PFSK-1 (cell line): ENCODE results near the gene MYO10.

ENCODE experiments used
- FOXP2 ChIP-seq: optimal IDR thresholded peaks from 2 replicates; pipeline ENCODE3; 2011; ENCODE audit warnings: borderline replicate concordance, control low read depth, inconsistent platforms; ENCODE audit not compliant: insufficient read depth; ENCODE audit errors: extremely low read length, extremely low read depth
- POLR2AphosphoS5 ChIP-seq: IDR thresholded peaks from 2 replicates; pipeline ENCODE4 v1.6.1; 2012; ENCODE audit warnings: low read depth, mild to moderate bottlenecking, control low read depth, low read length, moderate library complexity
- SIN3A ChIP-seq: IDR thresholded peaks from 2 replicates; pipeline ENCODE4 v1.6.1; 2012; ENCODE audit warnings: mild to moderate bottlenecking, low read length, moderate library complexity, borderline replicate concordance; ENCODE audit not compliant: insufficient read depth
- TAF1 ChIP-seq: IDR thresholded peaks from 2 replicates; pipeline ENCODE4 v1.6.1; 2012; ENCODE audit warnings: low read length, control low read depth, borderline replicate concordance; ENCODE audit not compliant: insufficient read depth
- TF ChIP-seq, protein P1 (sequence below), 2 experiments: IDR thresholded peaks; 2 replicates each; pipeline versions ENCODE4 v1.6.1 to v1.8.0; 2011 to 2012; ENCODE audit warnings: low read depth in 2 of 2, low read length in 2 of 2, control low read depth in 1 of 2, inconsistent platforms in 1 of 2, mild to moderate bottlenecking in 1 of 2, moderate library complexity in 1 of 2; ENCODE audit not compliant: insufficient read depth in 1 of 2

Gene MYO10

DNA sequence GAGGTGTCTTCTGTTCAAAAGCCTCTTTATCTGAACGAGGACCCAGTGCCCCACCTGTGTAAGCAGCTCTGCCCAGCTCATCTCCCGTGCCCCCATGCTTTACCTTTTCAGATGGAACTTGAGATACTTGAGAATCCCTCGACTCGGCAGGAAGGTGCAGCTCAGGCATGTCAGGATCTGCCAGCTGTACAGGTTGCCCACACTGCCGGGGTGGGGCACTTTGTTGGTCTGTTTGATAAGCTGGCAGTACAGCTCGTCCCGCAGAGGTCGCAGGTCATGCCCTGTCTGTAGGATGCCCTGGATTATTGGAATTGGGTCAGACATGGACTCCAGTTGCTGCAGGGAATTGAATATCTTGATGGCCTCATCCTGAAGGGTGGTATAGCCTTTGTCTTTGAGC is 261.3 kb downstream of the MYO10 start:
- TF ChIP-seq FOXP2 (no peak), POLR2AphosphoS5 (no peak), TAF1 (no peak), SIN3A (no peak)
- TF ChIP-seq, protein P1, sequence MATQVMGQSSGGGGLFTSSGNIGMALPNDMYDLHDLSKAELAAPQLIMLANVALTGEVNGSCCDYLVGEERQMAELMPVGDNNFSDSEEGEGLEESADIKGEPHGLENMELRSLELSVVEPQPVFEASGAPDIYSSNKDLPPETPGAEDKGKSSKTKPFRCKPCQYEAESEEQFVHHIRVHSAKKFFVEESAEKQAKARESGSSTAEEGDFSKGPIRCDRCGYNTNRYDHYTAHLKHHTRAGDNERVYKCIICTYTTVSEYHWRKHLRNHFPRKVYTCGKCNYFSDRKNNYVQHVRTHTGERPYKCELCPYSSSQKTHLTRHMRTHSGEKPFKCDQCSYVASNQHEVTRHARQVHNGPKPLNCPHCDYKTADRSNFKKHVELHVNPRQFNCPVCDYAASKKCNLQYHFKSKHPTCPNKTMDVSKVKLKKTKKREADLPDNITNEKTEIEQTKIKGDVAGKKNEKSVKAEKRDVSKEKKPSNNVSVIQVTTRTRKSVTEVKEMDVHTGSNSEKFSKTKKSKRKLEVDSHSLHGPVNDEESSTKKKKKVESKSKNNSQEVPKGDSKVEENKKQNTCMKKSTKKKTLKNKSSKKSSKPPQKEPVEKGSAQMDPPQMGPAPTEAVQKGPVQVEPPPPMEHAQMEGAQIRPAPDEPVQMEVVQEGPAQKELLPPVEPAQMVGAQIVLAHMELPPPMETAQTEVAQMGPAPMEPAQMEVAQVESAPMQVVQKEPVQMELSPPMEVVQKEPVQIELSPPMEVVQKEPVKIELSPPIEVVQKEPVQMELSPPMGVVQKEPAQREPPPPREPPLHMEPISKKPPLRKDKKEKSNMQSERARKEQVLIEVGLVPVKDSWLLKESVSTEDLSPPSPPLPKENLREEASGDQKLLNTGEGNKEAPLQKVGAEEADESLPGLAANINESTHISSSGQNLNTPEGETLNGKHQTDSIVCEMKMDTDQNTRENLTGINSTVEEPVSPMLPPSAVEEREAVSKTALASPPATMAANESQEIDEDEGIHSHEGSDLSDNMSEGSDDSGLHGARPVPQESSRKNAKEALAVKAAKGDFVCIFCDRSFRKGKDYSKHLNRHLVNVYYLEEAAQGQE (IDR thresholded peaks at IDR 0.05; ENCODE audit: insufficient read depth in 1 of 2, low read depth in 2 of 2, low read length in 2 of 2): no peak

DNA sequence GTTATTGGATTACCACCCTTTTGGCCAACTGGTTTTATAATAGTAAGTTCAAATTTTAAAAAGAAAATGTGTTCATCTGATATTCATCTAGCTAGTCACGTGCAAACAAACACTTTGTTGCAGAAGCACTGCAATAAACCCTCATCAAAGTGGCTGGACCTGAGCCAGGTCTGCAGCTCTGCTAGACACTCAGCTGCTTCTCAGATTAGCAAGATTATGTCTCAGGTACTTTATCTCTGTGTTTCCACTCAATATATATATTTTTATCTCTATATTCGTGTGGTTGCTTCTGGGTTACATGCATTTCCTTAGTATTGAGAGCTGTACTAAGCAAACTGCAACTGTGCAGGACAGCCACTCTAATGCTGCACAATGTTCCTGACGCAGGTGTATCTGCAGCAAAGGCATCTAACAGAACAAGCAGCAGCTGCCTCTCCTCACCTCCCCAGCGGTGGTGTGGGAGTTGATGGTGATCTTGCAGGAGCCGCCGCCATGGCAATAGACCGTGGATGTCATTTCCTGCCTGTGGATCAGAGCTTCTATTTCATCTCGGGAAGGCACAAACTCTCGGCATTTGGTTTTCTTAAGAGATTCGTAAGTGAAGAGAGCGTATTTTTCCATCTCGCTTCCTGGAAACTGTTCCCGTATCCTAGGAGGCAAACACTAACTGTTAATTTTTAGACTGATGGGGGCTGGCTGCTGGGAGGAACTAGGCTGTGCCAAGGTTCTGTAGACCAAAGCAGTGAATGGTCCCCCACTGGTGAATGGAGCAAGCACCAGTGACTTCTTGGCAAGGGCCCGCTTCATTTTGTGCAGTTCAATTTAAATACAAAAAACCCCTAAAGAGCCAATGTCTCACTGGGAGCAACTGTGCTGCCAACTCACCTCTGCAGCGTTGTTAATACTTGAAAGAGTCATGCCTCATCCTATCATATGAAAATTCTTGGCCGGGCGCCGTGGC is 262.6 kb downstream of the MYO10 start:
- TF ChIP-seq POLR2AphosphoS5 (no peak), SIN3A (no peak), TAF1 (no peak), FOXP2 (no peak)
- TF ChIP-seq, protein P1 (IDR thresholded peaks at IDR 0.05; ENCODE audit: insufficient read depth in 1 of 2, low read depth in 2 of 2, low read length in 2 of 2): no peak

DNA sequence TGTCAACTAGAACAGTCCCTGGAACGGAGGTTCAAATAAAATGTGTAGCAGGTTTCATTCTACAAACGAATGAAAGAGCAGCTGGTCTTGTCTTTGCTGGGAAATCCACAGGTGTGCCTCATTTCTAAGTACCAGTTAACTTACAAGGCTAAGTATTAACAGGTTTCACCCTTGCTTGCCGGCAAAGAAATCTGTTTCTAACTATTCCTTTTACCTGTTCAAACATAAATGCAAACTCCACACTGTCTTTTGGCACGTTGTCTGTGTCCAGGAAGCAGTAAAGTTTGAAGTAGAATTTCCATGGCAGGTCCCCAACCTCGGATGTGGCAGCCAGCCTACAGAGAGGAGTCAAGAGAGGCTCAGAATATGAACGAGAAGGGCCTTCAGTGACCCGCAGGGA is 264.9 kb downstream of the MYO10 start:
- TF ChIP-seq SIN3A: no peak
- no peak for TF ChIP-seq TAF1
- no peak for TF ChIP-seq FOXP2
- TF ChIP-seq, protein P1 (IDR thresholded peaks at IDR 0.05; ENCODE audit: insufficient read depth in 1 of 2, low read depth in 2 of 2, low read length in 2 of 2): no peak
- TF ChIP-seq POLR2AphosphoS5: no peak

DNA sequence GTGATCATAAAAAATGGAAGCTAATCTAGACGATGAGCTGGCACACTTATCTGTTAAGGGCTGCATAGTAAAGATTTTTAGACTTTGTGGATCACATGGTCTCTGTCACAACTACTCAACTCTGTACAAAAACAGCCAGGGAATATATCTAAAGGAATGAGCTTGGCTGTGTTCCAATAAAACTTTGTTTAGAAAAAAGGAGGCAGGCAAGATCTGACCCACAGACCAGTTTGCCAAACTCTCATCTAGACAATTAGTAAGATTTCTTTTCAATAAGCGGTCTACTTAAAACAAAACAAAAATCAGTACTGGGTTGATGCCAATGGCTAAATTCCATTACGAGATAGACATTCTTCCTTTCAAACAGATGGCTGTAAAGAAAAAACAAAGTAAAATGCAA is 266.3 kb downstream of the MYO10 start:
- TF ChIP-seq FOXP2: no peak

DNA sequence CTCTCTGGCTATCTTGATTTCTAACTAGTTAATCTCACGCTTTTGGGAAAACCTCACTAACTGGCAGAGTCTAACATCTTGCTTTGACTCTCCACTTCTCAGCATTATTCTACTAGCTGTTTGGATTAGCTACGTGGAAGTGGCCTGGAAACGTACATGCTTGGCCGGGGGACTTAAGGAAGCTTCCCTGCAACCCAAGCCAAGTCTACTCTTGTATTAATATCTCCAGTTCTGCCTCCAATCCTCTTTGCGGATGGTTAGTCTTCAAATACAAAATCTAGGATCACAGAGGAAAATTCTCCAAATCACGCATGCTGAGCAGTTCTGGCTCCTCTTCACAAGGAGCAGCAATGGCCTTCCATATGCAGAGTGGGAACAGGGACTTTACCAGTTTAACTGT is 267.5 kb downstream of the MYO10 start:
- TF ChIP-seq TAF1 (no peak), FOXP2 (no peak), POLR2AphosphoS5 (no peak), SIN3A (no peak)
- TF ChIP-seq, protein P1 (IDR thresholded peaks at IDR 0.05; ENCODE audit: insufficient read depth in 1 of 2, low read depth in 2 of 2, low read length in 2 of 2): no peak
